Psoas muscle (tissue), 8 donors: Measurements from ENCODE around the gene GAB2. TPM values are rescaled to one million over a fixed set of nuclear protein-coding genes. Genes with fewer than 3 reads are reported as not detected.
"Not testable (repeated sequence)": the region's sequence is repeated elsewhere in the genome, so short reads cannot be mapped to it uniquely, and the experiment has no call there.

Source experiments
- ATAC-seq, 4 donors: fragments of 200-7000 bp; cut with Tn5 transposase; one replicate each; pipeline ENCODE4 v1.9.1; 2020; ENCODE audit warnings: moderate library complexity in 3 of 4, mild to moderate bottlenecking in 2 of 4
- DNase-seq, 2 donors: peaks; one replicate each; pipeline ENCODE4 v3.0.0-alpha.2; 2020
- H3K27ac ChIP-seq: fragments of 200-600 bp; one replicate; pipeline ENCODE4 v1.8.0; 2022
- H3K27me3 ChIP-seq, 3 donors: fragments of 200-600 bp in 1 of 3; one replicate each; pipeline versions ENCODE4 v1.6.1 to v1.8.0; 2013 to 2022; ENCODE audit warnings: low read length in 2 of 3, mild to moderate bottlenecking in 2 of 3, moderate library complexity in 1 of 3; ENCODE audit not compliant: insufficient read depth in 3 of 3
- H3K36me3 ChIP-seq, 2 donors: fragments of 200-600 bp in 1 of 2; one replicate each; pipeline versions ENCODE4 v1.6.1 to v1.8.0; 2013 to 2022; ENCODE audit warnings: low read depth in 1 of 2, mild to moderate bottlenecking in 1 of 2, moderate library complexity in 1 of 2; ENCODE audit not compliant: insufficient read depth in 1 of 2
- H3K4me1 ChIP-seq: fragments of 200-600 bp; one replicate; pipeline ENCODE4 v1.8.0; 2022
- H3K4me3 ChIP-seq: fragments of 200-600 bp; one replicate; pipeline ENCODE4 v1.8.0; 2022; ENCODE audit warnings: mild to moderate bottlenecking
- H3K9me3 ChIP-seq: fragments of 200-600 bp; one replicate; pipeline ENCODE4 v1.8.0; 2022
- CTCF ChIP-seq: fragments of 200-600 bp; IDR thresholded peaks from one replicate; pipeline ENCODE4 v1.8.0; 2022; ENCODE audit warnings: antibody characterized with exemption
- WGBS, 3 donors: extraction: QIAGEN DNeasy Blood & Tissue Kit; methylation state at CpG; one replicate each; pipeline versions ENCODE4 v1.1.6 to v1.1.7; 2013; 5-methylcytosine and 5-hydroxymethylcytosine counted together
- intact Hi-C, 2 donors: fragments of 100-400 bp; cut with DNase I; formaldehyde crosslinking; loops; one replicate each; pipeline versions ENCODE4 v1.11.0 to v1.14.2; 2022
- polyA plus RNA-seq, 3 donors: library from polyadenylated mRNA; stranded (reverse); fragments of 200-250 nt; gene quantifications; one replicate each; pipeline ENCODE4 v1.2.3, GENCODE V29; 2013
- total RNA-seq, 4 donors: library from RNA; stranded (reverse); fragmentation: NEBNext Ultra II Directional in 2 of 4; extraction: Animal tissue kit (Norgen Biotek cat#: 25700) in 2 of 4; gene quantifications; one replicate each; pipeline versions ENCODE4 v1.2.1 to v1.2.4, GENCODE V29; 2021 to 2023
- donor health status: healthy with polysubstance abuse.
- donor health status: DM: no; HTN: no; CAD: no; lungs with moderate emphysema.
- donor health status: Bipolar disorder and iron deficiency.
- donor health status: healthy.
- donor health status: DM: yes; HTN: yes; CAD: no.
- donor health status: DM: no; HTN: no; CAD: no.
- donor health status: DM: no; HTN: no; CAD: no.
- donor health status: DM: yes; HTN: yes; CAD: no.

The GAB2 gene
- total and polyA plus RNA-seq, 7 donors, result 2.7 to 6.3 (median 4.7) TPM

GRCh38 chr11:78237293-78238046 is 180.2 kb downstream of the GAB2 start:
- no peaks in the 10 kb centered on the region for H3K36me3 ChIP-seq
- intact Hi-C loops, result no loop called here
- no peak overlapping the region for H3K4me3 ChIP-seq
- peaks cover 8% of the 10 kb centered on the region for H3K4me1 ChIP-seq
- TF ChIP-seq CTCF, result no peak
- H3K27ac ChIP-seq, result no peak overlapping the region
- H3K9me3 ChIP-seq, result peaks cover 3% of the 10 kb centered on the region
- DNase-seq (no peak), ATAC-seq (no peak)
- H3K27me3 ChIP-seq, result no peaks in the 10 kb centered on the region

- ATAC-seq, result no peak
- Histone ChIP-seq H3K9me3 (peaks cover 3% of the 10 kb centered on the region), H3K27ac (no peak overlapping the region), H3K4me3 (no peak overlapping the region), H3K27me3 (no peaks in the 10 kb centered on the region), H3K4me1 (peaks cover 12% of the 10 kb centered on the region), H3K36me3 (no peaks in the 10 kb centered on the region)
- 85 to 96% (median 96%) methylated on average over 5 of the region's 5 CpGs for WGBS, 3 donors
- intact Hi-C loops, result no loop called here
- no peak for TF ChIP-seq CTCF
- no peak for DNase-seq
Observed at GRCh38 chr11:78234006-78234405, 183.6 kb downstream of the GAB2 start.

GRCh38 chr11:78233046-78233445 is 184.6 kb downstream of the GAB2 start:
- DNase-seq, H3K27me3 ChIP-seq, H3K9me3 ChIP-seq, H3K36me3 ChIP-seq, H3K4me3 ChIP-seq, intact Hi-C loops, H3K27ac ChIP-seq, ATAC-seq: not testable (repeated sequence)
- WGBS, 3 donors, result 81 to 92% (median 83%) methylated on average over 6 of the region's 6 CpGs
- H3K4me1 ChIP-seq, result peaks cover 12% of the 10 kb centered on the region

GRCh38 chr11:78231962-78232501 is 185.6 kb downstream of the GAB2 start:
- TF ChIP-seq CTCF, result no peak
- Histone ChIP-seq H3K36me3 (no peaks in the 10 kb centered on the region), H3K9me3 (no peaks in the 10 kb centered on the region), H3K27me3 (no peaks in the 10 kb centered on the region), H3K4me1 (peaks cover 12% of the 10 kb centered on the region), H3K4me3 (no peak overlapping the region), H3K27ac (peak overlapping the region; percentile 48)
- intact Hi-C loops, result no loop called here
- peak; percentile 61 to 78 (median 69) for ATAC-seq
- DNase-seq, result no peak

- Histone ChIP-seq H3K27me3 (no peaks in the 10 kb centered on the region), H3K9me3 (no peaks in the 10 kb centered on the region), H3K27ac (no peak overlapping the region), H3K36me3 (peaks cover 0 to 14% of the 10 kb centered on the region in 2 donors), H3K4me3 (no peak overlapping the region), H3K4me1 (peaks cover 12% of the 10 kb centered on the region)
- DNase-seq (no peak), ATAC-seq (peak in 2 of 4 donors; percentile 43 to 49)
- 88 to 91% (median 91%) methylated on average over 7 of the region's 7 CpGs for WGBS, 3 donors
- no peak for TF ChIP-seq CTCF
- intact Hi-C loops, result no loop called here
Observed at GRCh38 chr11:78230161-78230877, 187.3 kb downstream of the GAB2 start.
